ENCODE measurements around the gene CFAP57. TPM values are rescaled to one million over a fixed set of nuclear protein-coding genes. Genes with fewer than 3 reads are reported as not detected.
A peak's percentile ranks its signal among the peaks of the same experiment; 100 is the strongest.

CFAP57 gene
- total and polyA plus RNA-seq, 2 of the 13 experiments (the other 11 are each of a cell fraction or from before 2014, with no cell fraction given), result 0.01 TPM; not detected in 1

GRCh38 chr1:43238085-43238484, 66.0 kb downstream of the CFAP57 start (continued):
- 0 out of 2 replicates have a peak, but pooled peaks have one; percentile 50 for TF ChIP-seq ZNF224 (CRISPR knock-in tag; IDR thresholded peaks at IDR 0.05)
- TF ChIP-seq MAX (IDR thresholded peaks at IDR 0.05), result no peak
- TF ChIP-seq KDM4B (CRISPR knock-in tag; IDR thresholded peaks at IDR 0.05), result no peak
- TF ChIP-seq YEATS2 (CRISPR knock-in tag; IDR thresholded peaks at IDR 0.05; ENCODE audit: borderline replicate concordance), result peak; percentile 40; the same call in 1 of the 2 replicates
- TF ChIP-seq SMC3 (IDR thresholded peaks at IDR 0.05; ENCODE audit: low read length), result peak; percentile 100
- no peak for TF ChIP-seq ZNF652 (CRISPR knock-in tag; IDR thresholded peaks at IDR 0.05; ENCODE audit: borderline replicate concordance, low read depth)
- TF ChIP-seq ZFX (CRISPR knock-in tag; IDR thresholded peaks at IDR 0.05; ENCODE audit: low read depth), result peak; percentile 34; the same call in 1 of the 2 replicates
- TF ChIP-seq KLF16 (CRISPR knock-in tag; IDR thresholded peaks at IDR 0.05), result peak in 1 of 2 experiments; percentile 79; a peak in 1 of 4 replicates
- no peak for TF ChIP-seq ZNF460 (CRISPR knock-in tag; IDR thresholded peaks at IDR 0.05; ENCODE audit: borderline replicate concordance)
- peak; percentile 62 for TF ChIP-seq THAP11 (CRISPR knock-in tag; IDR thresholded peaks at IDR 0.05)
- no peak for TF ChIP-seq SIX4 (CRISPR knock-in tag; IDR thresholded peaks at IDR 0.05)
- TF ChIP-seq ZNF646 (CRISPR knock-in tag; IDR thresholded peaks at IDR 0.05), result no peak
- no peak for TF ChIP-seq KDM1A (CRISPR knock-in tag; IDR thresholded peaks at IDR 0.05)
- no peak for TF ChIP-seq MTERF4 (CRISPR knock-in tag; IDR thresholded peaks at IDR 0.05)
- no peak for TF ChIP-seq THAP7 (CRISPR knock-in tag; IDR thresholded peaks at IDR 0.05)
- peak; percentile 36; the same call in 1 of the 2 replicates for TF ChIP-seq ZNF691 (CRISPR knock-in tag; IDR thresholded peaks at IDR 0.05; ENCODE audit: borderline replicate concordance, low read depth)
- no peak for TF ChIP-seq ZNF317 (CRISPR knock-in tag; IDR thresholded peaks at IDR 0.05)
- TF ChIP-seq PAF1 (CRISPR knock-in tag; IDR thresholded peaks at IDR 0.05), result no peak
- TF ChIP-seq NCOR1 (IDR thresholded peaks at IDR 0.05; ENCODE audit: borderline replicate concordance, low read length), result peak; percentile 56; the same call in 1 of the 2 replicates
- TF ChIP-seq SRY (CRISPR knock-in tag; IDR thresholded peaks at IDR 0.05), result no peak
- TF ChIP-seq TBL1XR1 (IDR thresholded peaks at IDR 0.05; ENCODE audit: borderline replicate concordance, low read length, partially characterized antibody), result peak; percentile 29
- TF ChIP-seq PHF8 (CRISPR knock-in tag; IDR thresholded peaks at IDR 0.05), result peak; percentile 28; the same call in 1 of the 2 replicates
- TF ChIP-seq ZNF557 (CRISPR knock-in tag; IDR thresholded peaks at IDR 0.05), result no peak
- TF ChIP-seq U2AF2 (IDR thresholded peaks at IDR 0.05; ENCODE audit: low read depth, low read length), result no peak
